Coronary artery (tissue), 2 donors: ENCODE measurements around the gene C20orf144.
"Not testable (repeated sequence)": the region's sequence is repeated elsewhere in the genome, so short reads cannot be mapped to it uniquely, and the experiment has no call there.

Experiments used
- DNase-seq: peaks from one replicate; pipeline ENCODE4 v3.0.0-alpha.2; 2017; ENCODE audit warnings: low spot score
- H3K27ac ChIP-seq, 2 donors: fragments of 200-600 bp; sonication (generic); one replicate each; pipeline ENCODE4 v1.5.1; 2016 to 2019
- H3K4me3 ChIP-seq: fragments of 200-600 bp; sonication (generic); 2 replicates; pipeline ENCODE4 v1.5.1; 2016; ENCODE audit warnings: mild to moderate bottlenecking, moderate library complexity
- CTCF ChIP-seq: fragments of 200-600 bp; sonication (generic); IDR thresholded peaks from one replicate; pipeline ENCODE4 v1.5.1; 2019; ENCODE audit warnings: antibody characterized with exemption

C20orf144 gene

GRCh38 chr20:33644313-33645071 is 17.6 kb upstream of the C20orf144 start:
- Histone ChIP-seq H3K27ac (no peak overlapping the region), H3K4me3 (no peak overlapping the region)
- DNase-seq = no peak
- no peak for TF ChIP-seq CTCF

DNA sequence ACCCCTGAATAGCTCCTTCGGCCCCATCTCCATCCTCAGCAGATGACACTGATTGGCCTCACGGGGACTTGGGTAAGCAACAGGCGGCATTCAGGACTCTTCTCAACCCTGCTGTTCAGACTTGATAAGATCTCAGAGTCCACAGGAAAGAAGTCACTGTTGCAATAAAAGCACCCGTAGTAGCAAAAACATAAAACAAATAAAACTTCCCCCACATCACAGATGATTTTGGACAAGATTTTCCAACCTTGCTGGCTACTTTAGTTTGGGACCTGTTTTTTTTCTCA is 17.1 kb upstream of the C20orf144 start:
- no peak for DNase-seq
- TF ChIP-seq CTCF = no peak
- Histone ChIP-seq H3K27ac (no peak overlapping the region), H3K4me3 (no peak overlapping the region)

DNA sequence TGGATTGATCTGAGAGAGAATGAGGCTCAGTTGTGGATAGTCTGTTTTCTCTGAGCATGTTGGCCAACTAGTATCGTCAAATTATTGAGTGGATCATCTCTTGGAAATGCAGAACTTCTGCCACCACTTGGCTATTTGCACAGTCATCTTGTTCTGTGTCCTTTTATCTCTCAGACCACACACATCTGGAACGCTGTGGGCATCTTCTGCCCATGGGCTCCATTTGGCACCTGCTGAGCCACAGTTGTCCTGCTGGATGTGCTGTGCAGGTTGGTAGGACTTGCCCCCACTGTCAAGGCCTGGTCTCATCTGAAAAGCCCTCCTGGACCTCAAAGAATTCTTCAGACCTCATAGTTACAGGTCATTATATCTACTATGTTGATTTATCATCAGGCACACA is 16.7 kb upstream of the C20orf144 start:
- H3K4me3 ChIP-seq = no peak overlapping the region
- DNase-seq = no peak
- H3K27ac ChIP-seq = no peak overlapping the region
- TF ChIP-seq CTCF = no peak

GRCh38 chr20:33646191-33646590 is 15.9 kb upstream of the C20orf144 start:
- H3K27ac ChIP-seq = no peak overlapping the region
- no peak for TF ChIP-seq CTCF
- no peak for DNase-seq
- no peak overlapping the region for H3K4me3 ChIP-seq

DNA sequence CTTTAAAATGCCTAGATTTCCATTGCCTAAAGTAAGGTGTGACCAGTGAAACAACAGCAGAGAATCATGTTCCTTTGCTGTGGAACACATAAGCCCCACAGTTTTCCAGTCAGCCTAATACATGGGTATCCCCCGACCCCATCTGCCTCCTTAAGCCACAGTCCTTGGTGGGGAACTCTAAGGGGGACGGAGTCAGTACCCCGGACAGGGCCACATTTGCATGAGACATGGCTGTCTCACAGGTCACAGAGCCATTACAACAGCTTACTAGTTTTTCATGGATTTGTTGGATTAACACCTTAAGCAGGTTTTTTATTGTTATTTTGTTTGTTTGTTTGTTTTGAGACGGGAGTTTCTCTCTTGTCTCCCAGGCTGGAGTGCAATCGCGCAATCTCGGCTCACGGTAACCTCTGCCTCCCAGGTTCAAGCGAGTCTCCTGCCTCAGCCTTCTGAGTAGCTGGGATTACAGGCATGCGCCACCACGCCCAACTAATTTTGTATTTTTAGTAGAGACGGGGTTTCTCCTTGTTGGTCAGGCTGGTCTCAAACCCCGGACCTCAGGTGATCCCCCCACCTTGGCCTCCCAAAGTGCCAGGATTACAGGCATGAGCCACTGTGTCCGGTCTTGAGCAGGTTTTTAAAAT is 15.0 kb upstream of the C20orf144 start:
- Histone ChIP-seq H3K4me3 (peak overlapping the region; percentile 43), H3K27ac (peak overlapping the region; percentile 64 to 74)
- not testable (repeated sequence) for DNase-seq

GRCh38 chr20:33647603-33648395 is 14.3 kb upstream of the C20orf144 start:
- peak overlapping the region; percentile 43 for H3K4me3 ChIP-seq
- DNase-seq = peak; percentile 74

More at GRCh38 chr20:33647603-33648395, 14.3 kb upstream of the C20orf144 start:
- TF ChIP-seq CTCF = no peak
- peak overlapping the region; percentile 64 to 74 for H3K27ac ChIP-seq
